Mesenchymal stem cell (in vitro differentiated cells and primary cell): Measurements from ENCODE around the gene PRKCA.

Experiments used
- DNase-seq: peaks from one replicate; pipeline ENCODE4 v3.0.0-alpha.2; 2013
- H2AFZ ChIP-seq: one replicate; pipeline ENCODE4 v1.6.1; 2013; ENCODE audit warnings: low read depth, mild to moderate bottlenecking, control low read depth, inconsistent platforms, low read length, moderate library complexity
- H2AK5ac ChIP-seq: 2 replicates; pipeline ENCODE4 v1.6.1; 2013; ENCODE audit warnings: low read length, moderate library complexity, mild to moderate bottlenecking, inconsistent platforms; ENCODE audit not compliant: severe bottlenecking
- H2BK120ac ChIP-seq: one replicate; pipeline ENCODE4 v1.6.1; 2013; ENCODE audit warnings: low read depth, mild to moderate bottlenecking, inconsistent platforms, low read length, moderate library complexity
- H2BK12ac ChIP-seq, 2 experiments: one replicate each; pipeline ENCODE4 v1.6.1; 2013; ENCODE audit warnings: inconsistent platforms in 2 of 2, low read length in 2 of 2, mild to moderate bottlenecking in 2 of 2, moderate library complexity in 2 of 2, control low read depth in 1 of 2
- H2BK15ac ChIP-seq: one replicate; pipeline ENCODE4 v1.6.1; 2013; ENCODE audit warnings: mild to moderate bottlenecking, low read depth, inconsistent platforms; ENCODE audit not compliant: poor library complexity, severe bottlenecking
- H2BK5ac ChIP-seq: 2 replicates; pipeline ENCODE4 v1.6.1; 2013; ENCODE audit warnings: low read depth, mild to moderate bottlenecking, low read length, control low read depth, inconsistent platforms; ENCODE audit not compliant: poor library complexity, severe bottlenecking
- H3K14ac ChIP-seq, 2 experiments: one replicate each; pipeline ENCODE4 v1.6.1; 2013; ENCODE audit warnings: inconsistent platforms in 2 of 2, low read length in 2 of 2, control low read depth in 1 of 2, mild to moderate bottlenecking in 1 of 2, moderate library complexity in 1 of 2
- H3K18ac ChIP-seq, 2 experiments: one replicate each; pipeline ENCODE4 v1.6.1; 2013; ENCODE audit warnings: inconsistent platforms in 2 of 2, low read length in 2 of 2, control low read depth in 1 of 2, low read depth in 1 of 2, mild to moderate bottlenecking in 1 of 2
- H3K23ac ChIP-seq, 2 experiments: one replicate each; pipeline ENCODE4 v1.6.1; 2013; ENCODE audit warnings: inconsistent platforms in 2 of 2, low read length in 2 of 2, mild to moderate bottlenecking in 2 of 2, moderate library complexity in 2 of 2, control low read depth in 1 of 2
- H3K27ac ChIP-seq: 2 replicates; pipeline ENCODE4 v1.5.1; 2013; ENCODE audit warnings: mild to moderate bottlenecking, moderate library complexity, low read length, control low read depth, inconsistent platforms; ENCODE audit not compliant: poor library complexity, severe bottlenecking
- H3K27me3 ChIP-seq, 2 experiments: 2 replicates each; pipeline versions ENCODE4 v1.6.1 to v1.7.0; 2013; ENCODE audit warnings: low read length in 2 of 2, mild to moderate bottlenecking in 2 of 2, moderate library complexity in 2 of 2, control low read depth in 1 of 2, inconsistent platforms in 1 of 2; ENCODE audit not compliant: control insufficient read depth in 1 of 2, insufficient read depth in 1 of 2
- H3K36me3 ChIP-seq, 2 experiments: 2 replicates each; pipeline versions ENCODE4 v1.6.1 to v1.7.0; 2013; ENCODE audit warnings: low read length in 2 of 2, control low read depth in 1 of 2, inconsistent platforms in 1 of 2, low read depth in 1 of 2, mild to moderate bottlenecking in 1 of 2; ENCODE audit not compliant: insufficient read depth in 2 of 2, control insufficient read depth in 1 of 2
- H3K4ac ChIP-seq, 2 experiments: one replicate each; pipeline ENCODE4 v1.6.1; 2013; ENCODE audit warnings: inconsistent platforms in 2 of 2, low read length in 2 of 2, mild to moderate bottlenecking in 2 of 2, moderate library complexity in 2 of 2, control low read depth in 1 of 2, low read depth in 1 of 2
- H3K4me1 ChIP-seq: 2 replicates; pipeline ENCODE4 v1.6.1; 2013; ENCODE audit warnings: low read depth, low read length, control low read depth; ENCODE audit not compliant: control insufficient read depth, insufficient read depth
- H3K4me2 ChIP-seq: 2 replicates; pipeline ENCODE4 v1.6.1; 2013; ENCODE audit warnings: low read length, mild to moderate bottlenecking, inconsistent platforms; ENCODE audit not compliant: poor library complexity, severe bottlenecking
- H3K4me3 ChIP-seq, 2 experiments: 2 replicates each; pipeline versions ENCODE4 v1.5.1 to v1.7.0; 2013; ENCODE audit warnings: low read length in 2 of 2, mild to moderate bottlenecking in 2 of 2, control low read depth in 1 of 2, low read depth in 1 of 2; ENCODE audit not compliant: insufficient read depth in 1 of 2
- H3K79me1 ChIP-seq: replicated peaks from 2 replicates; pipeline ENCODE4 v1.6.1; 2013; ENCODE audit warnings: mild to moderate bottlenecking, control low read depth, low read length, inconsistent platforms; ENCODE audit not compliant: poor library complexity, severe bottlenecking
- H3K9ac ChIP-seq: 2 replicates; pipeline ENCODE4 v1.7.0; 2013; ENCODE audit warnings: mild to moderate bottlenecking, low read length, moderate library complexity
- H3K9me3 ChIP-seq: 2 replicates; pipeline ENCODE4 v1.7.0; 2013; ENCODE audit warnings: mild to moderate bottlenecking, low read length; ENCODE audit not compliant: control insufficient read depth
- H4K8ac ChIP-seq: one replicate; pipeline ENCODE4 v1.6.1; 2013; ENCODE audit warnings: inconsistent platforms, mild to moderate bottlenecking, low read length, moderate library complexity
- H4K91ac ChIP-seq: one replicate; pipeline ENCODE4 v1.6.1; 2013; ENCODE audit warnings: mild to moderate bottlenecking, low read length, inconsistent platforms
- whole genome bisulfite sequencing: methylation state at CpG from one replicate; pipeline ENCODE4 v1.1.7; 2013; ENCODE audit warnings: mixed read lengths; 5-methylcytosine and 5-hydroxymethylcytosine counted together

Gene PRKCA

GRCh38 chr17:66467766-66468165 is 165.4 kb downstream of the PRKCA start:
- Histone ChIP-seq H3K79me1 (peaks cover 6% of the 10 kb centered on the region), H3K4me2 (no peak overlapping the region), H2BK15ac (no peak overlapping the region), H3K18ac (peak overlapping the region in 1 of 2 experiments; percentile 71), H2AFZ (no peak overlapping the region), H2BK5ac (peak overlapping the region; percentile 40), H3K9me3 (no peaks in the 10 kb centered on the region), H3K36me3 (no peaks in the 10 kb centered on the region), H3K4me3 (no peak overlapping the region), H3K4ac (no peak overlapping the region), H2AK5ac (peak overlapping the region; percentile 93), H3K4me1 (peaks cover 23% of the 10 kb centered on the region), H4K8ac (no peak overlapping the region), H3K14ac (no peak overlapping the region), H3K9ac (peak overlapping the region; percentile 80), H2BK12ac (peak overlapping the region in 1 of 2 experiments; percentile 63), H3K27ac (peak overlapping the region; percentile 90), H4K91ac (no peak overlapping the region), H3K27me3 (no peaks in the 10 kb centered on the region), H3K23ac (no peak overlapping the region), H2BK120ac (no peak overlapping the region)
- DNase-seq = peak; percentile 41
- 82% methylated on average over 3 of the region's 6 CpGs for WGBS

GRCh38 chr17:66468241-66469087 is 166.1 kb downstream of the PRKCA start:
- Histone ChIP-seq H3K27me3 (no peaks in the 10 kb centered on the region), H3K14ac (no peak overlapping the region), H3K18ac (peak overlapping the region; percentile 81 to 88), H3K27ac (peak overlapping the region; percentile 90), H3K9me3 (no peaks in the 10 kb centered on the region), H2BK5ac (peak overlapping the region; percentile 14), H3K4me3 (peak overlapping the region in 1 of 2 experiments; percentile 12), H3K4me1 (peaks cover 20% of the 10 kb centered on the region), H2BK12ac (peak overlapping the region; percentile 89 to 94), H4K91ac (peak overlapping the region; percentile 90), H3K36me3 (no peaks in the 10 kb centered on the region), H4K8ac (peak overlapping the region; percentile 94), H3K4ac (peak overlapping the region; percentile 60 to 71), H2BK15ac (peak overlapping the region; percentile 85), H2AFZ (no peak overlapping the region), H3K79me1 (peaks cover 11% of the 10 kb centered on the region), H3K9ac (peak overlapping the region; percentile 80), H2BK120ac (peak overlapping the region; percentile 92), H3K4me2 (no peak overlapping the region), H3K23ac (no peak overlapping the region), H2AK5ac (peak overlapping the region; percentile 96)
- 45% methylated on average over 4 of the region's 5 CpGs for WGBS
- DNase-seq = peak; percentile 56

GRCh38 chr17:66469088-66469442 is 166.7 kb downstream of the PRKCA start:
- peak overlapping the region; percentile 60 to 71 for H3K4ac ChIP-seq
- H2BK120ac ChIP-seq = peak overlapping the region; percentile 68
- H2BK15ac ChIP-seq = peak overlapping the region; percentile 85
- peaks cover 20% of the 10 kb centered on the region for H3K4me1 ChIP-seq
- no peak overlapping the region for H3K9ac ChIP-seq
- H3K4me2 ChIP-seq = no peak overlapping the region
- peak overlapping the region; percentile 81 to 88 for H3K18ac ChIP-seq
- no peak overlapping the region for H3K23ac ChIP-seq
- H2AK5ac ChIP-seq = peak overlapping the region; percentile 83
- H4K91ac ChIP-seq = peak overlapping the region; percentile 90
- H3K36me3 ChIP-seq = no peaks in the 10 kb centered on the region
- H3K9me3 ChIP-seq = no peaks in the 10 kb centered on the region
- no peaks in the 10 kb centered on the region for H3K27me3 ChIP-seq
- peak overlapping the region; percentile 90 for H3K27ac ChIP-seq
- H4K8ac ChIP-seq = peak overlapping the region; percentile 87
- peak overlapping the region; percentile 14 for H2BK5ac ChIP-seq
- 4% methylated on average over 3 of the region's 3 CpGs for WGBS
- no peak for DNase-seq
- no peak overlapping the region for H2AFZ ChIP-seq
- H3K79me1 ChIP-seq = peaks cover 10% of the 10 kb centered on the region
- H3K14ac ChIP-seq = no peak overlapping the region
- no peak overlapping the region for H3K4me3 ChIP-seq
- peak overlapping the region; percentile 89 to 94 for H2BK12ac ChIP-seq

- Histone ChIP-seq H4K91ac (no peak overlapping the region), H2BK120ac (no peak overlapping the region), H3K4me3 (no peak overlapping the region), H3K36me3 (no peaks in the 10 kb centered on the region), H2BK15ac (no peak overlapping the region), H3K9ac (no peak overlapping the region), H3K18ac (peak overlapping the region in 1 of 2 experiments; percentile 25), H3K4ac (no peak overlapping the region), H3K4me2 (no peak overlapping the region), H2BK5ac (no peak overlapping the region), H3K27ac (peak overlapping the region; percentile 73), H3K9me3 (no peaks in the 10 kb centered on the region), H3K4me1 (peaks cover 20% of the 10 kb centered on the region), H2AK5ac (no peak overlapping the region), H3K14ac (no peak overlapping the region), H4K8ac (no peak overlapping the region), H3K27me3 (no peaks in the 10 kb centered on the region), H3K23ac (no peak overlapping the region), H3K79me1 (peaks cover 10% of the 10 kb centered on the region), H2BK12ac (no peak overlapping the region), H2AFZ (no peak overlapping the region)
- DNase-seq = no peak
- 46% methylated on average over 1 of the region's 1 CpG for WGBS
Observed at GRCh38 chr17:66469461-66469860, 167.0 kb downstream of the PRKCA start.
